Stimulated activated naive CD8-positive, alpha-beta T cell treated with anti-CD3 and anti-CD28 coated beads, Interleukin-15, amount 100 ng/mL, for 72 hours (primary cell): Measurements from ENCODE around the gene GLOD5.

Source experiments
- ATAC-seq: fragments of 150-1000 bp; cut with Tn5 transposase; 2 replicates; pipeline ENCODE4 v1.10.0; 2021; ENCODE audit warnings: mild to moderate bottlenecking, moderate library complexity
- DNase-seq, 2 donors: peaks; one replicate each; pipeline ENCODE4 v3.0.0; 2021 to 2022
- H3K27ac Mint-ChIP-seq, 2 donors: one replicate each; pipeline ENCODE4 v1.8.0; 2022; ENCODE audit warnings: mild to moderate bottlenecking in 2 of 2, mixed read lengths in 2 of 2, moderate library complexity in 2 of 2
- H3K27me3 Mint-ChIP-seq: one replicate; pipeline ENCODE4 v1.8.0; 2022; ENCODE audit warnings: mixed read lengths
- H3K4me1 Mint-ChIP-seq: one replicate; pipeline ENCODE4 v1.8.0; 2022; ENCODE audit warnings: mild to moderate bottlenecking, mixed read lengths
- H3K4me3 Mint-ChIP-seq, 2 donors: one replicate each; pipeline ENCODE4 v1.8.0; 2022; ENCODE audit warnings: mild to moderate bottlenecking in 2 of 2, mixed read lengths in 2 of 2, moderate library complexity in 1 of 2
- H3K9me3 Mint-ChIP-seq, 2 donors: one replicate each; pipeline ENCODE4 v1.8.0; 2022; ENCODE audit warnings: mixed read lengths in 2 of 2

Gene GLOD5

GRCh38 chrX:48741834-48742233 lies 19.7 kb upstream of the GLOD5 start:
- no peaks in the 10 kb centered on the region for H3K27me3 Mint-ChIP-seq
- H3K4me3 Mint-ChIP-seq: no peak overlapping the region
- no peak overlapping the region for H3K27ac Mint-ChIP-seq
- no peaks in the 10 kb centered on the region for H3K9me3 Mint-ChIP-seq
- no peak for DNase-seq
- ATAC-seq: no peak
- peaks cover 12% of the 10 kb centered on the region for H3K4me1 Mint-ChIP-seq

- Mint-ChIP-seq H3K4me3 (no peak overlapping the region), H3K27me3 (no peaks in the 10 kb centered on the region), H3K27ac (no peak overlapping the region), H3K4me1 (no peaks in the 10 kb centered on the region), H3K9me3 (no peaks in the 10 kb centered on the region)
- ATAC-seq (no peak), DNase-seq (no peak)
Observed at GRCh38 chrX:48745222-48745621, 16.3 kb upstream of the GLOD5 start.

GRCh38 chrX:48747415-48748016 lies 14.0 kb upstream of the GLOD5 start:
- Mint-ChIP-seq H3K9me3 (no peaks in the 10 kb centered on the region), H3K27me3 (no peaks in the 10 kb centered on the region), H3K4me1 (peaks cover 7% of the 10 kb centered on the region), H3K4me3 (no peak overlapping the region), H3K27ac (peak overlapping the region in 1 of 2 donors; percentile 92)
- ATAC-seq (no peak), DNase-seq (no peak)

- Mint-ChIP-seq H3K27me3 (no peaks in the 10 kb centered on the region), H3K4me1 (peaks cover 7% of the 10 kb centered on the region), H3K9me3 (no peaks in the 10 kb centered on the region), H3K4me3 (no peak overlapping the region), H3K27ac (no peak overlapping the region)
- no peak for ATAC-seq
- no peak for DNase-seq
Observed at GRCh38 chrX:48749182-48749581, 12.4 kb upstream of the GLOD5 start.

GRCh38 chrX:48751343-48751742 lies 10.2 kb upstream of the GLOD5 start:
- H3K4me3 Mint-ChIP-seq: peak overlapping the region in 1 of 2 donors; percentile 13
- peaks cover 7% of the 10 kb centered on the region for H3K4me1 Mint-ChIP-seq
- DNase-seq (peak in 1 of 2 donors; percentile 23), ATAC-seq (peak; percentile 93)
- H3K27ac Mint-ChIP-seq: peak overlapping the region in 1 of 2 donors; percentile 28
- no peaks in the 10 kb centered on the region for H3K27me3 Mint-ChIP-seq
- H3K9me3 Mint-ChIP-seq: no peaks in the 10 kb centered on the region

GRCh38 chrX:48752498-48752897 lies 9.0 kb upstream of the GLOD5 start:
- H3K9me3 Mint-ChIP-seq: no peaks in the 10 kb centered on the region
- no peaks in the 10 kb centered on the region for H3K27me3 Mint-ChIP-seq
- ATAC-seq (no peak), DNase-seq (no peak)
- peaks cover 7% of the 10 kb centered on the region for H3K4me1 Mint-ChIP-seq
- H3K4me3 Mint-ChIP-seq: no peak overlapping the region
- no peak overlapping the region for H3K27ac Mint-ChIP-seq

GRCh38 chrX:48753708-48754228 lies 7.8 kb upstream of the GLOD5 start:
- Mint-ChIP-seq H3K9me3 (no peaks in the 10 kb centered on the region), H3K27ac (peak overlapping the region in 1 of 2 donors; percentile 31), H3K27me3 (no peaks in the 10 kb centered on the region), H3K4me1 (peaks cover 7% of the 10 kb centered on the region), H3K4me3 (no peak overlapping the region)
- DNase-seq (no peak), ATAC-seq (no peak)

- Mint-ChIP-seq H3K27me3 (no peaks in the 10 kb centered on the region), H3K4me1 (peaks cover 7% of the 10 kb centered on the region), H3K4me3 (no peak overlapping the region), H3K27ac (no peak overlapping the region), H3K9me3 (no peaks in the 10 kb centered on the region)
- DNase-seq: no peak
- ATAC-seq: no peak
Observed at GRCh38 chrX:48754238-48754637, 7.3 kb upstream of the GLOD5 start.

GRCh38 chrX:48769230-48769629 lies 7.7 kb downstream of the GLOD5 start:
- no peaks in the 10 kb centered on the region for H3K9me3 Mint-ChIP-seq
- ATAC-seq: no peak
- DNase-seq: no peak
- H3K27ac Mint-ChIP-seq: no peak overlapping the region
- no peaks in the 10 kb centered on the region for H3K27me3 Mint-ChIP-seq
- H3K4me3 Mint-ChIP-seq: no peak overlapping the region
- no peaks in the 10 kb centered on the region for H3K4me1 Mint-ChIP-seq

GRCh38 chrX:48770296-48770695 lies 8.7 kb downstream of the GLOD5 start:
- Mint-ChIP-seq H3K4me3 (no peak overlapping the region), H3K4me1 (no peaks in the 10 kb centered on the region), H3K27ac (no peak overlapping the region), H3K9me3 (no peaks in the 10 kb centered on the region), H3K27me3 (no peaks in the 10 kb centered on the region)
- DNase-seq (no peak), ATAC-seq (no peak)

GRCh38 chrX:48772602-48773001 lies 11.1 kb downstream of the GLOD5 start:
- H3K4me1 Mint-ChIP-seq: no peaks in the 10 kb centered on the region
- H3K4me3 Mint-ChIP-seq: no peak overlapping the region
- ATAC-seq (no peak), DNase-seq (no peak)
- H3K27me3 Mint-ChIP-seq: no peaks in the 10 kb centered on the region
- H3K9me3 Mint-ChIP-seq: no peaks in the 10 kb centered on the region
- H3K27ac Mint-ChIP-seq: no peak overlapping the region

- Mint-ChIP-seq H3K4me3 (no peak overlapping the region), H3K27ac (no peak overlapping the region), H3K9me3 (no peaks in the 10 kb centered on the region), H3K27me3 (no peaks in the 10 kb centered on the region), H3K4me1 (no peaks in the 10 kb centered on the region)
- ATAC-seq: no peak
- no peak for DNase-seq
Observed at GRCh38 chrX:48776818-48777439, 15.4 kb downstream of the GLOD5 start.

- Mint-ChIP-seq H3K9me3 (no peaks in the 10 kb centered on the region), H3K27ac (no peak overlapping the region), H3K4me3 (no peak overlapping the region), H3K4me1 (no peaks in the 10 kb centered on the region), H3K27me3 (no peaks in the 10 kb centered on the region)
- no peak for DNase-seq
- no peak for ATAC-seq
Observed at GRCh38 chrX:48779399-48779798, 17.9 kb downstream of the GLOD5 start.

GRCh38 chrX:48781705-48782104 lies 20.2 kb downstream of the GLOD5 start:
- Mint-ChIP-seq H3K9me3 (no peaks in the 10 kb centered on the region), H3K27ac (no peak overlapping the region), H3K27me3 (no peaks in the 10 kb centered on the region), H3K4me1 (no peaks in the 10 kb centered on the region), H3K4me3 (no peak overlapping the region)
- ATAC-seq: no peak
- DNase-seq: no peak

- ATAC-seq: no peak
- no peak for DNase-seq
- Mint-ChIP-seq H3K27me3 (no peaks in the 10 kb centered on the region), H3K27ac (no peak overlapping the region), H3K4me3 (no peak overlapping the region), H3K4me1 (no peaks in the 10 kb centered on the region), H3K9me3 (no peaks in the 10 kb centered on the region)
Observed at GRCh38 chrX:48782216-48782615, 20.7 kb downstream of the GLOD5 start.

- no peak overlapping the region for H3K27ac Mint-ChIP-seq
- H3K4me3 Mint-ChIP-seq: no peak overlapping the region
- DNase-seq: no peak
- no peaks in the 10 kb centered on the region for H3K4me1 Mint-ChIP-seq
- no peaks in the 10 kb centered on the region for H3K27me3 Mint-ChIP-seq
- no peak for ATAC-seq
- no peaks in the 10 kb centered on the region for H3K9me3 Mint-ChIP-seq
Observed at GRCh38 chrX:48782795-48783194, 21.2 kb downstream of the GLOD5 start.

- Mint-ChIP-seq H3K4me3 (no peak overlapping the region), H3K4me1 (peaks cover 13% of the 10 kb centered on the region), H3K9me3 (no peaks in the 10 kb centered on the region), H3K27me3 (no peaks in the 10 kb centered on the region), H3K27ac (no peak overlapping the region)
- no peak for ATAC-seq
- DNase-seq: no peak
Observed at GRCh38 chrX:48784726-48785125, 23.2 kb downstream of the GLOD5 start.
